ENCODE measurements around the gene SLC22A17. TPM values are rescaled to one million over a fixed set of nuclear protein-coding genes. Genes with fewer than 3 reads are reported as not detected.

The SLC22A17 gene
- total and polyA plus RNA-seq, 2 of the 13 experiments (the other 11 are each of a cell fraction or from before 2014, with no cell fraction given) = 0.95 to 1.1 TPM

DNA sequence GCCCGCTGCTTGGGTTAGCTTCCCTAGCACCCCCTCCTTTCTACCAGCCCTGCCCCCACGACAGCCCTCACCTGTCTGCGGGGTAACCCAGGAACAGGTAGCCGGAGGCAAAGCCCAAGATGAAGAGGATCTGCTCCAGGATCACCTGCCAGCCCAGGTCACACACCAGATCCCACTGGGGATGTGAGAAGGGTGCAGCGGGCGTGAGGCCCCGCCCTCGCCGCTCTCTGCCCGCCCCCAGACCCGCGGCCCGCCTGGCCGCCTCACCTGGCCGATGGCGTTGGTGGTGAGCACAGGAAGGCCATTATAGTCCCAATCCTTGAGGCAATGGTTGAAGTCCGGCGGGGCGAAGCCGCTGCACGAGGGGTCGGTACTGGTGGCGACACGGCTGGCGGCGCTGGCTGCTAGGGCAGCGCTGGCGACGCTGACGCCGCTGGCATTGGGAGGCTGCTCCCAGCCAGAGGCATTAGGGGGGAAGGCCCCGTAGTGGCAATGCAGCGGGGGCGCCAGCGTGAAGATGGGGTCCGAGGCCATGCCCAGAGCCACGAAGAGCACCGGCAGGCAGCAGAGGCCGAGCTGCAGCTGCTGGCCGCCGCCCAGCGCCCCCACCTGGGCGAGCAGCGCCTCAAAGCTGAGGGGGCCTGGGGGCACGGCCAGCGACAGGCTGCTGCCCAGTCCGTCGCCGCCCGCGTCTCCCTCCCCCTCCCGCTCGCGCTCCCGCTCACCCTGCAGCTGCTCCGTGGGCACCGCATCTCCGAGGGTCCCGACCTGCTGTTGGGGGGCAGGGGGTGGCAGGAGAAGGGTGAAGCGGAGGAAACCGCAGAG lies 794 bp downstream of the SLC22A17 start:
- POLR2A ChIA-PET = interaction anchor here (3.4 kb wide), 1 partner anchor 31 kb away, joined by 15 read pairs; the partner anchor contains the start of gene PABPN1
- Histone ChIP-seq H2AFZ (ENCODE audit: low read length) (no peak overlapping the region), H3K4me3 (replicated peaks in 1 of 3; ENCODE audit: insufficient read depth in 1 of 3, low read depth in 2 of 3, low read length in 3 of 3) (peak overlapping the region; percentile 22 to 64 (median 30); a peak in 4 of 6 replicates), H3K27ac (ENCODE audit: extremely low read length, insufficient read depth, low read length) (no peak overlapping the region), H3K27me3 (ENCODE audit: control insufficient read depth in 1 of 2, insufficient read depth in 2 of 2, low read length in 2 of 2) (peaks cover 25 to 90% of the 10 kb centered on the region in 2 experiments), H3K79me2 (ENCODE audit: insufficient read depth, low read length) (no peaks in the 10 kb centered on the region), H3K9me3 (ENCODE audit: low read length) (no peaks in the 10 kb centered on the region), H3K9ac (ENCODE audit: insufficient read depth, low read depth, low read length) (no peak overlapping the region), H3K36me3 (replicated peaks in 1 of 2; ENCODE audit: control insufficient read depth in 1 of 2, insufficient read depth in 2 of 2, low read length in 2 of 2) (no peaks in the 10 kb centered on the region), H3K4me2 (ENCODE audit: low read depth, low read length) (peak overlapping the region; percentile 64), H3K4me1 (ENCODE audit: insufficient read depth, low read length) (no peaks in the 10 kb centered on the region), H4K20me1 (ENCODE audit: insufficient read depth, low read length) (no peaks in the 10 kb centered on the region)
- intact Hi-C loops (cut with micrococcal nuclease; ENCODE audit: unreplicated experiment) (no loop called here), in situ Hi-C loops (cut with HindIII; ENCODE audit: extremely low pct_ligation_motif_present, low pct_unique_long_range_greater_than_20kb) (no loop called here)
- CTCF ChIA-PET (ENCODE audit: low intra/inter-chr PET ratio, low total read pairs) = no interaction called here
- BruUV-seq (replicated peaks) = no TSS peak
- DNase-seq (ENCODE audit: low spot score) = no peak
- 52% methylated on average over 60 of the region's 61 CpGs for WGBS (ENCODE audit: low lambda C conversion rate)
- no peak for FAIRE-seq
- peak; percentile 14 for ATAC-seq
- TF ChIP-seq POGZ (CRISPR knock-in tag; IDR thresholded peaks at IDR 0.05) (0 out of 2 replicates have a peak, but pooled peaks have one; percentile 10), SP2 (CRISPR knock-in tag; IDR thresholded peaks at IDR 0.05) (no peak), ATF7-NPFF (CRISPR knock-in tag; IDR thresholded peaks at IDR 0.05; ENCODE audit: low read depth) (0 out of 2 replicates have a peak, but pooled peaks have one; percentile 35), ZNF546 (CRISPR knock-in tag; conservative IDR thresholded peaks at IDR 0.05) (peak; percentile 56; the same call in 1 of the 2 replicates), MEIS2 (CRISPR knock-in tag; IDR thresholded peaks at IDR 0.05) (0 out of 2 replicates have a peak, but pooled peaks have one; percentile 14), ZNF552 (CRISPR knock-in tag; IDR thresholded peaks at IDR 0.05; ENCODE audit: borderline replicate concordance) (peak; percentile 51; the same call in 1 of the 2 replicates), ZNF343 (CRISPR knock-in tag; IDR thresholded peaks at IDR 0.05) (peak; percentile 62; the same call in 1 of the 2 replicates), RBM39 (IDR thresholded peaks at IDR 0.05; ENCODE audit: low read depth, low read length, poor library complexity, severe bottlenecking) (peak; percentile 25)
- TF ChIP-seq, protein P1, sequence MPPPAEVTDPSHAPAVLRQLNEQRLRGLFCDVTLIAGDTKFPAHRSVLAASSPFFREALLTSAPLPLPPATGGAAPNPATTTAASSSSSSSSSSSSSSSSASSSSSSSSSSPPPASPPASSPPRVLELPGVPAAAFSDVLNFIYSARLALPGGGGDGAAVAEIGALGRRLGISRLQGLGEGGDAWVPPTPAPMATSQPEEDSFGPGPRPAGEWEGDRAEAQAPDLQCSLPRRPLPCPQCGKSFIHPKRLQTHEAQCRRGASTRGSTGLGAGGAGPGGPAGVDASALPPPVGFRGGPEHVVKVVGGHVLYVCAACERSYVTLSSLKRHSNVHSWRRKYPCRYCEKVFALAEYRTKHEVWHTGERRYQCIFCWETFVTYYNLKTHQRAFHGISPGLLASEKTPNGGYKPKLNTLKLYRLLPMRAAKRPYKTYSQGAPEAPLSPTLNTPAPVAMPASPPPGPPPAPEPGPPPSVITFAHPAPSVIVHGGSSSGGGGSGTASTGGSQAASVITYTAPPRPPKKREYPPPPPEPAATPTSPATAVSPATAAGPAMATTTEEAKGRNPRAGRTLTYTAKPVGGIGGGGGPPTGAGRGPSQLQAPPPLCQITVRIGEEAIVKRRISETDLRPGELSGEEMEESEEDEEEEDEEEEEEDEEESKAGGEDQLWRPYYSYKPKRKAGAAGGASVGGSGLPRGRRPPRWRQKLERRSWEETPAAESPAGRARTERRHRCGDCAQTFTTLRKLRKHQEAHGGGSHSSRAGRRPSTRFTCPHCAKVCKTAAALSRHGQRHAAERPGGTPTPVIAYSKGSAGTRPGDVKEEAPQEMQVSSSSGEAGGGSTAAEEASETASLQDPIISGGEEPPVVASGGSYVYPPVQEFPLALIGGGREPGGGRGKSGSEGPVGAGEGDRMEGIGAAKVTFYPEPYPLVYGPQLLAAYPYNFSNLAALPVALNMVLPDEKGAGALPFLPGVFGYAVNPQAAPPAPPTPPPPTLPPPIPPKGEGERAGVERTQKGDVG (CRISPR knock-in tag; IDR thresholded peaks at IDR 0.05; ENCODE audit: borderline replicate concordance) = no peak
- TF ChIP-seq, protein P2, sequence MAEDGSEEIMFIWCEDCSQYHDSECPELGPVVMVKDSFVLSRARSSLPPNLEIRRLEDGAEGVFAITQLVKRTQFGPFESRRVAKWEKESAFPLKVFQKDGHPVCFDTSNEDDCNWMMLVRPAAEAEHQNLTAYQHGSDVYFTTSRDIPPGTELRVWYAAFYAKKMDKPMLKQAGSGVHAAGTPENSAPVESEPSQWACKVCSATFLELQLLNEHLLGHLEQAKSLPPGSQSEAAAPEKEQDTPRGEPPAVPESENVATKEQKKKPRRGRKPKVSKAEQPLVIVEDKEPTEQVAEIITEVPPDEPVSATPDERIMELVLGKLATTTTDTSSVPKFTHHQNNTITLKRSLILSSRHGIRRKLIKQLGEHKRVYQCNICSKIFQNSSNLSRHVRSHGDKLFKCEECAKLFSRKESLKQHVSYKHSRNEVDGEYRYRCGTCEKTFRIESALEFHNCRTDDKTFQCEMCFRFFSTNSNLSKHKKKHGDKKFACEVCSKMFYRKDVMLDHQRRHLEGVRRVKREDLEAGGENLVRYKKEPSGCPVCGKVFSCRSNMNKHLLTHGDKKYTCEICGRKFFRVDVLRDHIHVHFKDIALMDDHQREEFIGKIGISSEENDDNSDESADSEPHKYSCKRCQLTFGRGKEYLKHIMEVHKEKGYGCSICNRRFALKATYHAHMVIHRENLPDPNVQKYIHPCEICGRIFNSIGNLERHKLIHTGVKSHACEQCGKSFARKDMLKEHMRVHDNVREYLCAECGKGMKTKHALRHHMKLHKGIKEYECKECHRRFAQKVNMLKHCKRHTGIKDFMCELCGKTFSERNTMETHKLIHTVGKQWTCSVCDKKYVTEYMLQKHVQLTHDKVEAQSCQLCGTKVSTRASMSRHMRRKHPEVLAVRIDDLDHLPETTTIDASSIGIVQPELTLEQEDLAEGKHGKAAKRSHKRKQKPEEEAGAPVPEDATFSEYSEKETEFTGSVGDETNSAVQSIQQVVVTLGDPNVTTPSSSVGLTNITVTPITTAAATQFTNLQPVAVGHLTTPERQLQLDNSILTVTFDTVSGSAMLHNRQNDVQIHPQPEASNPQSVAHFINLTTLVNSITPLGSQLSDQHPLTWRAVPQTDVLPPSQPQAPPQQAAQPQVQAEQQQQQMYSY (CRISPR knock-in tag; IDR thresholded peaks at IDR 0.05) = no peak
